SK-N-SH (cell line): ENCODE measurements around the gene CCNA2. TPM values are rescaled to one million over a fixed set of nuclear protein-coding genes. Genes with fewer than 3 reads are reported as not detected.

Experiments used
- CTCF ChIA-PET: fragments of 300-600, 350-600 bp; formaldehyde crosslinking; extraction: SDS; loops from one replicate; lab custom pipeline; 2021; lab: Yijun Ruan, JAX
- POLR2A ChIA-PET: fragments of 350-600 bp; sonication (Branson Sonifier 250); formaldehyde crosslinking; extraction: SDS; loops from one replicate; lab custom pipeline; 2020; ENCODE audit warnings: antibody characterized with exemption, inconsistent platforms; lab: Yijun Ruan, JAX
- DNase-seq: peaks from one replicate; pipeline ENCODE4 v3.0.0; 2012
- H2AFZ ChIP-seq: fragments of 200-600 bp; sonication (generic); 2 replicates; pipeline ENCODE4 v1.8.1; 2016; ENCODE audit warnings: antibody characterized with exemption, mild to moderate bottlenecking, low read depth
- H3F3A ChIP-seq: fragments of 200-600 bp; sonication (generic); replicated peaks from 2 replicates; pipeline ENCODE3; 2016; ENCODE audit warnings: antibody characterized with exemption, mild to moderate bottlenecking; ENCODE audit not compliant: insufficient read depth
- H3K27ac ChIP-seq, 2 experiments: fragments of 200-500 bp in 1 of 2; fragments of 200-600 bp in 1 of 2; sonication (Bioruptor generic) in 1 of 2; sonication (generic), shearing (Covaris generic) in 1 of 2; 2 replicates each; pipeline versions ENCODE4 v1.5.1 to v1.6.1; 2014 to 2016; ENCODE audit warnings: low read depth in 2 of 2, inconsistent platforms in 1 of 2, low read length in 1 of 2, mild to moderate bottlenecking in 1 of 2, mixed read lengths in 1 of 2
- H3K27me3 ChIP-seq: fragments of 200-600 bp; sonication (generic), shearing (Covaris generic); 2 replicates; pipeline ENCODE4 v1.6.1; 2016; ENCODE audit warnings: mixed run types; ENCODE audit not compliant: insufficient read depth
- H3K36me3 ChIP-seq, 2 experiments: fragments of 200-500 bp in 1 of 2; fragments of 200-600 bp in 1 of 2; sonication (Bioruptor generic) in 1 of 2; sonication (generic) in 1 of 2; replicated peaks in 1 of 2; 2 replicates each; pipeline versions ENCODE3 to v1.5.1; 2014 to 2016; ENCODE audit warnings: low read length in 1 of 2, mild to moderate bottlenecking in 1 of 2; ENCODE audit not compliant: insufficient read depth in 2 of 2, control insufficient read depth in 1 of 2
- H3K4me1 ChIP-seq, 2 experiments: fragments of 200-500 bp in 1 of 2; fragments of 200-600 bp in 1 of 2; sonication (Bioruptor generic) in 1 of 2; sonication (generic), shearing (Covaris generic) in 1 of 2; 2 replicates each; pipeline versions ENCODE4 v1.5.1 to v1.6.1; 2014 to 2016; ENCODE audit warnings: low read depth in 1 of 2, low read length in 1 of 2, mixed run types in 1 of 2; ENCODE audit not compliant: insufficient read depth in 2 of 2, control insufficient read depth in 1 of 2
- H3K4me2 ChIP-seq: fragments of 200-600 bp; sonication (generic), shearing (Covaris generic); 2 replicates; pipeline ENCODE4 v1.6.1; 2017; ENCODE audit warnings: mixed run types
- H3K4me3 ChIP-seq, 2 experiments: fragments of 200-500 bp in 1 of 2; fragments of 200-600 bp in 1 of 2; sonication (Bioruptor generic) in 1 of 2; sonication (generic), shearing (Covaris generic) in 1 of 2; 2 replicates each; pipeline versions ENCODE4 v1.5.1 to v1.8.1; 2014 to 2016; ENCODE audit warnings: low read depth in 2 of 2, inconsistent platforms in 1 of 2, low read length in 1 of 2, mild to moderate bottlenecking in 1 of 2, mixed read lengths in 1 of 2, moderate library complexity in 1 of 2
- H3K79me2 ChIP-seq: fragments of 200-600 bp; sonication (generic); 2 replicates; pipeline ENCODE4 v1.8.1; 2017; ENCODE audit warnings: mild to moderate bottlenecking; ENCODE audit not compliant: insufficient read depth
- H3K9ac ChIP-seq: fragments of 200-600 bp; sonication (generic); 2 replicates; pipeline ENCODE4 v1.6.1; 2017; ENCODE audit warnings: mixed run types
- H3K9me2 ChIP-seq: fragments of 200-600 bp; sonication (generic); 2 replicates; pipeline ENCODE4 v1.6.1; 2017; ENCODE audit warnings: mixed run types
- H3K9me3 ChIP-seq: fragments of 200-600 bp; sonication (generic); 2 replicates; pipeline ENCODE4 v1.6.1; 2017; ENCODE audit warnings: mixed run types, mild to moderate bottlenecking, moderate library complexity
- H4K20me1 ChIP-seq: fragments of 200-600 bp; sonication (generic); 2 replicates; pipeline ENCODE4 v1.6.1; 2017; ENCODE audit warnings: mild to moderate bottlenecking, mixed run types; ENCODE audit not compliant: insufficient read depth
- CHD2 ChIP-seq: fragments of 150-350 bp; IDR thresholded peaks from 2 replicates; pipeline ENCODE4 v1.6.1; 2018; ENCODE audit warnings: low read length; ENCODE audit not compliant: partially characterized antibody
- EP300 ChIP-seq, 2 experiments: IDR thresholded peaks; 2 replicates each; pipeline versions ENCODE4 v1.4.0 to v1.6.1; 2012; ENCODE audit warnings: borderline replicate concordance in 1 of 2, low read depth in 1 of 2, low read length in 1 of 2
- EZH2phosphoT487 ChIP-seq: fragments of 200-600 bp; sonication (generic); IDR thresholded peaks from 2 replicates; pipeline ENCODE4 v1.6.1; 2017; ENCODE audit warnings: low read depth, mixed run types, mild to moderate bottlenecking, antibody characterized with exemption, moderate library complexity, borderline replicate concordance
- FOSL2 ChIP-seq: IDR thresholded peaks from 2 replicates; pipeline ENCODE4 v1.4.0; 2012; ENCODE audit warnings: low read depth, mild to moderate bottlenecking, moderate library complexity, borderline replicate concordance
- FOXM1 ChIP-seq: IDR thresholded peaks from 2 replicates; pipeline ENCODE4 v1.4.0; 2012; ENCODE audit warnings: low read depth, mild to moderate bottlenecking
- MEF2A ChIP-seq: IDR thresholded peaks from 2 replicates; pipeline ENCODE4 v1.4.0; 2012; ENCODE audit warnings: low read depth, borderline replicate concordance
- NFIC ChIP-seq: IDR thresholded peaks from 2 replicates; pipeline ENCODE4 v1.4.0; 2012; ENCODE audit warnings: borderline replicate concordance
- RAD21 ChIP-seq: IDR thresholded peaks from 2 replicates; pipeline ENCODE4 v1.6.1; 2012; ENCODE audit warnings: mild to moderate bottlenecking, low read length
- RCOR1 ChIP-seq: fragments of 150-350 bp; IDR thresholded peaks from 2 replicates; pipeline ENCODE4 v1.6.1; 2017; ENCODE audit warnings: antibody characterized with exemption, low read length
- RFX5 ChIP-seq: IDR thresholded peaks from 2 replicates; pipeline ENCODE4 v1.6.1; 2012; ENCODE audit warnings: mild to moderate bottlenecking, improper control_type of control experiment, low read length
- RXRA ChIP-seq: IDR thresholded peaks from 2 replicates; pipeline ENCODE4 v1.4.0; 2012; ENCODE audit warnings: low read depth, mild to moderate bottlenecking, borderline replicate concordance
- SMC3 ChIP-seq: IDR thresholded peaks from 2 replicates; pipeline ENCODE4 v1.6.1; 2012; ENCODE audit warnings: low read depth, low read length, improper control_type of control experiment
- TCF12 ChIP-seq: IDR thresholded peaks from 2 replicates; pipeline ENCODE4 v1.4.0; 2012
- WGBS: methylation state at CpG from one replicate; pipeline ENCODE4 v1.1.6; 2017; ENCODE audit warnings: low lambda C conversion rate; 5-methylcytosine and 5-hydroxymethylcytosine counted together
- polyA plus RNA-seq, 3 experiments: library from polyadenylated mRNA; depleted of rRNA; stranded (reverse); fragments of >200 nt; gene quantifications; 2 replicates each; pipeline ENCODE4 v1.2.3, GENCODE V29; 2012
- TF ChIP-seq, protein P1 (sequence below): fragments of 200-600 bp; sonication (generic); IDR thresholded peaks from 2 replicates; pipeline ENCODE4 v1.6.1; 2017; ENCODE audit warnings: antibody characterized with exemption, mild to moderate bottlenecking, moderate library complexity
- TF ChIP-seq, protein P2 (sequence below): IDR thresholded peaks from 2 replicates; pipeline ENCODE4 v1.4.0; 2012; ENCODE audit warnings: low read depth
- TF ChIP-seq, protein P3 (sequence below): IDR thresholded peaks from 2 replicates; pipeline ENCODE4; 2012
- TF ChIP-seq, protein P4 (sequence below): fragments of 150-350 bp; IDR thresholded peaks from 2 replicates; pipeline ENCODE4 v1.6.1; 2017; ENCODE audit warnings: antibody characterized with exemption, low read length, low read depth, borderline replicate concordance
- TF ChIP-seq, protein P5 (sequence below): fragments of 150-350 bp; IDR thresholded peaks from 2 replicates; pipeline ENCODE4 v1.6.1; 2016; ENCODE audit warnings: mild to moderate bottlenecking, low read depth, low read length
- TF ChIP-seq, protein P6 (sequence below): IDR thresholded peaks from 2 replicates; pipeline ENCODE4 v1.4.0; 2012; ENCODE audit warnings: low read depth, borderline replicate concordance
- TF ChIP-seq, protein P7 (sequence below): IDR thresholded peaks from 2 replicates; pipeline ENCODE4 v1.6.1; 2012; ENCODE audit warnings: mild to moderate bottlenecking, low read depth, low read length, moderate library complexity
- TF ChIP-seq, protein P8 (sequence below): IDR thresholded peaks from 2 replicates; pipeline ENCODE4 v1.4.0; 2012; ENCODE audit warnings: low read depth, borderline replicate concordance

The CCNA2 gene
- polyA plus RNA-seq, 1 of the 3 experiments (the other 2 are of a cell fraction): 23.8 TPM

DNA sequence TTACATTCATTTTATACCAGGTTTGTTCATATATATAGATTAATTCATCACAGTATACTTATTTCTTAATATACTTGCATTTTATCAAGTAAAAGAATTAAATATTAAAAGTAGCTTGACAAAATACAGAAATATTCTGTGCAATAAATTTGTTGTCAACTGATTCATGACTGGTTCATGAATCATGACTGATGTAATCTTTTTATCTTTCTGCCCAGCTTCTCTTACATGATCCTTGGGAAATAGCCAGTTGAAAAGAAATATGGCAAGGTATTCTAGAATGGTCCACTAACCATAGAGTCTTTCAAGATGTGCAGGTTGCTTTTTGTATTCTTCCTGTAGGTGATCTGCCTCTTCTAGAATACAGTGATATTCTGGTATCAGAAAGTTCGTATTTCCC is 4.2 kb upstream of the CCNA2 start:
- Histone ChIP-seq H3K4me1 (peaks cover 0 to 4% of the 10 kb centered on the region in 2 experiments; a peak in 3 of 4 replicates), H3K9me2 (no peaks in the 10 kb centered on the region), H3F3A (peaks cover 32% of the 10 kb centered on the region), H3K27me3 (no peaks in the 10 kb centered on the region), H3K27ac (peak overlapping the region in 1 of 2 experiments; percentile 23; a peak in 2 of 4 replicates), H4K20me1 (no peaks in the 10 kb centered on the region), H3K79me2 (peaks cover 8% of the 10 kb centered on the region), H2AFZ (no peak overlapping the region), H3K4me2 (no peak overlapping the region), H3K9ac (no peak overlapping the region), H3K4me3 (no peak overlapping the region), H3K9me3 (no peaks in the 10 kb centered on the region; the same call in 1 of the 2 replicates), H3K36me3 (peaks cover 28 to 43% of the 10 kb centered on the region in 2 experiments)
- POLR2A ChIA-PET: no interaction called here
- DNase-seq: no peak
- CTCF ChIA-PET: interaction anchor here (1.3 kb wide), 1 partner anchor 73 kb away, joined by 3 read pairs; no protein-coding TSS in a partner anchor
- 96% methylated on average over 1 of the region's 1 CpG for WGBS
- TF ChIP-seq, protein P1, sequence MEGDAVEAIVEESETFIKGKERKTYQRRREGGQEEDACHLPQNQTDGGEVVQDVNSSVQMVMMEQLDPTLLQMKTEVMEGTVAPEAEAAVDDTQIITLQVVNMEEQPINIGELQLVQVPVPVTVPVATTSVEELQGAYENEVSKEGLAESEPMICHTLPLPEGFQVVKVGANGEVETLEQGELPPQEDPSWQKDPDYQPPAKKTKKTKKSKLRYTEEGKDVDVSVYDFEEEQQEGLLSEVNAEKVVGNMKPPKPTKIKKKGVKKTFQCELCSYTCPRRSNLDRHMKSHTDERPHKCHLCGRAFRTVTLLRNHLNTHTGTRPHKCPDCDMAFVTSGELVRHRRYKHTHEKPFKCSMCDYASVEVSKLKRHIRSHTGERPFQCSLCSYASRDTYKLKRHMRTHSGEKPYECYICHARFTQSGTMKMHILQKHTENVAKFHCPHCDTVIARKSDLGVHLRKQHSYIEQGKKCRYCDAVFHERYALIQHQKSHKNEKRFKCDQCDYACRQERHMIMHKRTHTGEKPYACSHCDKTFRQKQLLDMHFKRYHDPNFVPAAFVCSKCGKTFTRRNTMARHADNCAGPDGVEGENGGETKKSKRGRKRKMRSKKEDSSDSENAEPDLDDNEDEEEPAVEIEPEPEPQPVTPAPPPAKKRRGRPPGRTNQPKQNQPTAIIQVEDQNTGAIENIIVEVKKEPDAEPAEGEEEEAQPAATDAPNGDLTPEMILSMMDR: no peak
- TF ChIP-seq CHD2 (no peak), RCOR1 (no peak), EZH2phosphoT487 (no peak), MEF2A (no peak), RFX5 (no peak), FOXM1 (0 out of 2 replicates have a peak, but pooled peaks have one; percentile 29), RXRA (no peak), RAD21 (no peak), SMC3 (no peak), FOSL2 (peak; percentile 84), TCF12 (peak; percentile 85), NFIC (peak; percentile 62), EP300 (IDR thresholded peaks at IDR 0.05; ENCODE audit: borderline replicate concordance in 1 of 2, low read depth in 1 of 2, low read length in 1 of 2) (peak in 1 of 2 experiments; percentile 75; a peak in 2 of 4 replicates)
- TF ChIP-seq, protein P2, sequence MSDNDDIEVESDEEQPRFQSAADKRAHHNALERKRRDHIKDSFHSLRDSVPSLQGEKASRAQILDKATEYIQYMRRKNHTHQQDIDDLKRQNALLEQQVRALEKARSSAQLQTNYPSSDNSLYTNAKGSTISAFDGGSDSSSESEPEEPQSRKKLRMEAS: 0 out of 2 replicates have a peak, but pooled peaks have one; percentile 16
- TF ChIP-seq, protein P3, sequence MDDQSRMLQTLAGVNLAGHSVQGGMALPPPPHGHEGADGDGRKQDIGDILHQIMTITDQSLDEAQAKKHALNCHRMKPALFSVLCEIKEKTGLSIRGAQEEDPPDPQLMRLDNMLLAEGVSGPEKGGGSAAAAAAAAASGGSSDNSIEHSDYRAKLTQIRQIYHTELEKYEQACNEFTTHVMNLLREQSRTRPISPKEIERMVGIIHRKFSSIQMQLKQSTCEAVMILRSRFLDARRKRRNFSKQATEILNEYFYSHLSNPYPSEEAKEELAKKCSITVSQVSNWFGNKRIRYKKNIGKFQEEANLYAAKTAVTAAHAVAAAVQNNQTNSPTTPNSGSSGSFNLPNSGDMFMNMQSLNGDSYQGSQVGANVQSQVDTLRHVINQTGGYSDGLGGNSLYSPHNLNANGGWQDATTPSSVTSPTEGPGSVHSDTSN: peak; percentile 90
- TF ChIP-seq, protein P4, sequence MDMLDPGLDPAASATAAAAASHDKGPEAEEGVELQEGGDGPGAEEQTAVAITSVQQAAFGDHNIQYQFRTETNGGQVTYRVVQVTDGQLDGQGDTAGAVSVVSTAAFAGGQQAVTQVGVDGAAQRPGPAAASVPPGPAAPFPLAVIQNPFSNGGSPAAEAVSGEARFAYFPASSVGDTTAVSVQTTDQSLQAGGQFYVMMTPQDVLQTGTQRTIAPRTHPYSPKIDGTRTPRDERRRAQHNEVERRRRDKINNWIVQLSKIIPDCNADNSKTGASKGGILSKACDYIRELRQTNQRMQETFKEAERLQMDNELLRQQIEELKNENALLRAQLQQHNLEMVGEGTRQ: no peak
- TF ChIP-seq, protein P5, sequence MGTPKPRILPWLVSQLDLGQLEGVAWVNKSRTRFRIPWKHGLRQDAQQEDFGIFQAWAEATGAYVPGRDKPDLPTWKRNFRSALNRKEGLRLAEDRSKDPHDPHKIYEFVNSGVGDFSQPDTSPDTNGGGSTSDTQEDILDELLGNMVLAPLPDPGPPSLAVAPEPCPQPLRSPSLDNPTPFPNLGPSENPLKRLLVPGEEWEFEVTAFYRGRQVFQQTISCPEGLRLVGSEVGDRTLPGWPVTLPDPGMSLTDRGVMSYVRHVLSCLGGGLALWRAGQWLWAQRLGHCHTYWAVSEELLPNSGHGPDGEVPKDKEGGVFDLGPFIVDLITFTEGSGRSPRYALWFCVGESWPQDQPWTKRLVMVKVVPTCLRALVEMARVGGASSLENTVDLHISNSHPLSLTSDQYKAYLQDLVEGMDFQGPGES: no peak
- TF ChIP-seq, protein P6, sequence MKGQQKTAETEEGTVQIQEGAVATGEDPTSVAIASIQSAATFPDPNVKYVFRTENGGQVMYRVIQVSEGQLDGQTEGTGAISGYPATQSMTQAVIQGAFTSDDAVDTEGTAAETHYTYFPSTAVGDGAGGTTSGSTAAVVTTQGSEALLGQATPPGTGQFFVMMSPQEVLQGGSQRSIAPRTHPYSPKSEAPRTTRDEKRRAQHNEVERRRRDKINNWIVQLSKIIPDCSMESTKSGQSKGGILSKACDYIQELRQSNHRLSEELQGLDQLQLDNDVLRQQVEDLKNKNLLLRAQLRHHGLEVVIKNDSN: no peak
- TF ChIP-seq, protein P7, sequence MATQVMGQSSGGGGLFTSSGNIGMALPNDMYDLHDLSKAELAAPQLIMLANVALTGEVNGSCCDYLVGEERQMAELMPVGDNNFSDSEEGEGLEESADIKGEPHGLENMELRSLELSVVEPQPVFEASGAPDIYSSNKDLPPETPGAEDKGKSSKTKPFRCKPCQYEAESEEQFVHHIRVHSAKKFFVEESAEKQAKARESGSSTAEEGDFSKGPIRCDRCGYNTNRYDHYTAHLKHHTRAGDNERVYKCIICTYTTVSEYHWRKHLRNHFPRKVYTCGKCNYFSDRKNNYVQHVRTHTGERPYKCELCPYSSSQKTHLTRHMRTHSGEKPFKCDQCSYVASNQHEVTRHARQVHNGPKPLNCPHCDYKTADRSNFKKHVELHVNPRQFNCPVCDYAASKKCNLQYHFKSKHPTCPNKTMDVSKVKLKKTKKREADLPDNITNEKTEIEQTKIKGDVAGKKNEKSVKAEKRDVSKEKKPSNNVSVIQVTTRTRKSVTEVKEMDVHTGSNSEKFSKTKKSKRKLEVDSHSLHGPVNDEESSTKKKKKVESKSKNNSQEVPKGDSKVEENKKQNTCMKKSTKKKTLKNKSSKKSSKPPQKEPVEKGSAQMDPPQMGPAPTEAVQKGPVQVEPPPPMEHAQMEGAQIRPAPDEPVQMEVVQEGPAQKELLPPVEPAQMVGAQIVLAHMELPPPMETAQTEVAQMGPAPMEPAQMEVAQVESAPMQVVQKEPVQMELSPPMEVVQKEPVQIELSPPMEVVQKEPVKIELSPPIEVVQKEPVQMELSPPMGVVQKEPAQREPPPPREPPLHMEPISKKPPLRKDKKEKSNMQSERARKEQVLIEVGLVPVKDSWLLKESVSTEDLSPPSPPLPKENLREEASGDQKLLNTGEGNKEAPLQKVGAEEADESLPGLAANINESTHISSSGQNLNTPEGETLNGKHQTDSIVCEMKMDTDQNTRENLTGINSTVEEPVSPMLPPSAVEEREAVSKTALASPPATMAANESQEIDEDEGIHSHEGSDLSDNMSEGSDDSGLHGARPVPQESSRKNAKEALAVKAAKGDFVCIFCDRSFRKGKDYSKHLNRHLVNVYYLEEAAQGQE: no peak
- TF ChIP-seq, protein P8, sequence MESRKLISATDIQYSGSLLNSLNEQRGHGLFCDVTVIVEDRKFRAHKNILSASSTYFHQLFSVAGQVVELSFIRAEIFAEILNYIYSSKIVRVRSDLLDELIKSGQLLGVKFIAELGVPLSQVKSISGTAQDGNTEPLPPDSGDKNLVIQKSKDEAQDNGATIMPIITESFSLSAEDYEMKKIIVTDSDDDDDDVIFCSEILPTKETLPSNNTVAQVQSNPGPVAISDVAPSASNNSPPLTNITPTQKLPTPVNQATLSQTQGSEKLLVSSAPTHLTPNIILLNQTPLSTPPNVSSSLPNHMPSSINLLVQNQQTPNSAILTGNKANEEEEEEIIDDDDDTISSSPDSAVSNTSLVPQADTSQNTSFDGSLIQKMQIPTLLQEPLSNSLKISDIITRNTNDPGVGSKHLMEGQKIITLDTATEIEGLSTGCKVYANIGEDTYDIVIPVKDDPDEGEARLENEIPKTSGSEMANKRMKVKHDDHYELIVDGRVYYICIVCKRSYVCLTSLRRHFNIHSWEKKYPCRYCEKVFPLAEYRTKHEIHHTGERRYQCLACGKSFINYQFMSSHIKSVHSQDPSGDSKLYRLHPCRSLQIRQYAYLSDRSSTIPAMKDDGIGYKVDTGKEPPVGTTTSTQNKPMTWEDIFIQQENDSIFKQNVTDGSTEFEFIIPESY: no peak
